ENCODE results near the gene ZFAND3.

ZFAND3 gene

DNA sequence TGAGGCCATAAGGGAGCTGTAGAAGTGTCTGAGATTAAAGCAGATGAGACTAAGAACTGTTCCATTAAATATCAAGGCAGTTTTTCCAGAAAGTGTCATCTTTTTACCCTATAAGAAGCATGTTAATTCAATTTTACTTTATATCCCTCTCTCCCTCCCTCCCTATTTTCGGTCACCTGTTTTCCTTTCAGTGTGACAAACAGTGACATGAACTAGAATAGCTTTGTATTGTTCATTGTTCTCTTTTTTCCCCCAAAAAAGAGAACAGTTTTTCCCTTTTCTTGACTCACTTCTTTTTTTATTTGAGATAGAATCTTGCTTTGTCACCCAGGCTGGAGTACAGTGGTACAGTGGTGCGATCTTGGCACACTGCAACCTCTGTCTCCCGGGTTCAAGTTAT, 269.3 kb downstream of the ZFAND3 start:
- no peak overlapping the region for H3K27ac ChIP-seq
- TF ChIP-seq ZFX (IDR thresholded peaks at IDR 0.05; ENCODE audit: borderline replicate concordance): no peak
- TF ChIP-seq, protein P1, sequence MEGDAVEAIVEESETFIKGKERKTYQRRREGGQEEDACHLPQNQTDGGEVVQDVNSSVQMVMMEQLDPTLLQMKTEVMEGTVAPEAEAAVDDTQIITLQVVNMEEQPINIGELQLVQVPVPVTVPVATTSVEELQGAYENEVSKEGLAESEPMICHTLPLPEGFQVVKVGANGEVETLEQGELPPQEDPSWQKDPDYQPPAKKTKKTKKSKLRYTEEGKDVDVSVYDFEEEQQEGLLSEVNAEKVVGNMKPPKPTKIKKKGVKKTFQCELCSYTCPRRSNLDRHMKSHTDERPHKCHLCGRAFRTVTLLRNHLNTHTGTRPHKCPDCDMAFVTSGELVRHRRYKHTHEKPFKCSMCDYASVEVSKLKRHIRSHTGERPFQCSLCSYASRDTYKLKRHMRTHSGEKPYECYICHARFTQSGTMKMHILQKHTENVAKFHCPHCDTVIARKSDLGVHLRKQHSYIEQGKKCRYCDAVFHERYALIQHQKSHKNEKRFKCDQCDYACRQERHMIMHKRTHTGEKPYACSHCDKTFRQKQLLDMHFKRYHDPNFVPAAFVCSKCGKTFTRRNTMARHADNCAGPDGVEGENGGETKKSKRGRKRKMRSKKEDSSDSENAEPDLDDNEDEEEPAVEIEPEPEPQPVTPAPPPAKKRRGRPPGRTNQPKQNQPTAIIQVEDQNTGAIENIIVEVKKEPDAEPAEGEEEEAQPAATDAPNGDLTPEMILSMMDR (IDR thresholded peaks at IDR 0.05): no peak

DNA sequence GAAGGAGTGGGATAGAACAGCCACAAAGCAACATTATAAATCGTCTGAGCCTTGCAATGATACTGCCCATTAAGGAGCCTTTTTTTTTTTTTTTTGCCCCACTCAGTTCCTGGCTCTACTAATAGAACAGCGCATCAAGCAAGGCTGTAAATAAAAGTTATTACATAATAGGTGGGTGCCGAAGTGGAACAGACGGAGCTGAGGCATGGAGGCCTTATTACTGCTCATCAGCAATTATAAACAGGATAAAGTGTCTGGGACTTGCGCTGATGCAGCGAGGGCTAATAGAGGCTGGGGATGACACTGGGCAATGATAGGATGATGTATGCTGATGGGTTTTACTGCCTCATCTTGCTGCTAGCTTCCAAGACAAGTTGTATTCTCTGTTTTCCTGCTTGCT, 272.1 kb downstream of the ZFAND3 start:
- H3K27ac ChIP-seq: no peak overlapping the region
- TF ChIP-seq ZFX (IDR thresholded peaks at IDR 0.05; ENCODE audit: borderline replicate concordance): no peak
- TF ChIP-seq, protein P1 (IDR thresholded peaks at IDR 0.05): no peak

DNA sequence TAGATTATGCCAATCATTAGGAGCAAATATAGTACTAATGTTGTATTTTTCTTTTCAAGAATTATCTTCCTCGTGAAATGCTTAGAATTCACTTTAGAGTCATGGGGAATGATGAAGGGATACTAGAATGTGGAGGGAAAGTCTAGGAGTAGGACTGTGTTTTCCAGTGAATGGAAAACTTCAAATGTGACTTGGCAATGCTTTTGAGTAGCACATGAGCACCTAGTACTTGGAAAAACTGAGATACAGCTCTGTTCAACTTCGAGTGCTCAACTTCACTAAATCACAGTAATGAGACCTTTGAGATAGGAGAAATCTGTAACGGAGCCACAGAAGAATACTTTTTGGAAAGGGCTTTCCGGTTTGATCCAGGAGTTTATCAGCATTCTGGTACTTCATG, 272.9 kb downstream of the ZFAND3 start:
- no peak overlapping the region for H3K27ac ChIP-seq
- TF ChIP-seq, protein P1 (IDR thresholded peaks at IDR 0.05): no peak
- no peak for TF ChIP-seq ZFX (IDR thresholded peaks at IDR 0.05; ENCODE audit: borderline replicate concordance)

DNA sequence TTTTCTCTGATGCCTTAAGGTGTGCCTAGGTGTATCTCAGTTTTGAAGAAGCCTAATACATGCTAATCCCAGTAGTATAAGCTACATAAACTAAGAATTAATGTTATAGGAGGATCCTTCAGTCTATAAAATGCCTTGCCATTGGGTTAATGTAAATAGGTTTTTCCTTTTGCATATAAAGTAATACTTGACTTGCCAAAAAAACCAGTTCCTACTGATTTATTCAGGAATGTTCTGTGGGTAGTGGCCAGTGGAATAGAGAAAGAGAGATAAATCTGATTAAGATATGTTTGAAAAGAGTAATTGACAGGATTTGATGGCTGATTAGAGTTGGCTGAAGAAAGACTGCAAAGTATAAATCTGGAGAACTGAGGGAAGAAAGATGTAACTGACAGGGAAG, 273.4 kb downstream of the ZFAND3 start:
- no peak overlapping the region for H3K27ac ChIP-seq
- TF ChIP-seq, protein P1 (IDR thresholded peaks at IDR 0.05): no peak
- no peak for TF ChIP-seq ZFX (IDR thresholded peaks at IDR 0.05; ENCODE audit: borderline replicate concordance)

DNA sequence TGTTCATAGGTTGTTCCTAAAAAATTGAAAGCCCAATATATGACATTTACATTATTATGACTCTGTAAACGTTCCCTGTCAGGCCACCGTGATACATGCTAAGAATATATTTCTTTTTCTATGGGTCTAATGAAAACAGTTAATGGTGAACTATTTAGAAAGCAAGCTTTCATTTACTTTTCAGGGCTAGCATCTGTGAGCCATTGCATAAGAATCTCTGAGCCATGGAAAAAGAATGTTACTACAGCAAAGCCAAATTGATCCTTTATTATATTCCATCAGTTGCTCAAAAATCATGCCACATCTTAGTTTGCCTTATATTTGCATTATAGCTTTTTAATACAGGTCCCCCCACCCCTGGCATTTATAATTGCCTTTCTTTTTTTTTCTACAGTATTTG, 275.5 kb downstream of the ZFAND3 start:
- TF ChIP-seq ZFX (IDR thresholded peaks at IDR 0.05; ENCODE audit: borderline replicate concordance): no peak
- TF ChIP-seq, protein P1 (IDR thresholded peaks at IDR 0.05): no peak
- no peak overlapping the region for H3K27ac ChIP-seq

DNA sequence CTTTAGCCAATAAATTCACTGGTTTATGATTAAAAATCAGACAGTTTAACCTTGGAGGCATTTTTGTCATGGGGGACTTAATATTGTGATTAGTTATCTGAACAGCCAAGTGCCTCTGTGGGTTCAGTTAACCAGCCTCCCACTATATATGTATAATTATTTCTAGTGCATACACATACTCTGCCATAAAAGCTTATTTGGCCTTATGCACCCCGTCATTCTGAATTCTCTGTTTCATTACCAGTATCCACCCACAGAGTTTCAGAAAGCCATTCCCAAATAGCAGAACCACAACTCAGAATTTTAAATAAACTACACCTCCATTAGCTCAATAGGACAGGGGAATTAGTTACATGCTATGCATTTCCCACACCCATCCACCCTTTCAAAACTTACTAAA, 279.7 kb downstream of the ZFAND3 start:
- TF ChIP-seq, protein P1 (IDR thresholded peaks at IDR 0.05): no peak
- no peak for TF ChIP-seq ZFX (IDR thresholded peaks at IDR 0.05; ENCODE audit: borderline replicate concordance)
- no peak overlapping the region for H3K27ac ChIP-seq

DNA sequence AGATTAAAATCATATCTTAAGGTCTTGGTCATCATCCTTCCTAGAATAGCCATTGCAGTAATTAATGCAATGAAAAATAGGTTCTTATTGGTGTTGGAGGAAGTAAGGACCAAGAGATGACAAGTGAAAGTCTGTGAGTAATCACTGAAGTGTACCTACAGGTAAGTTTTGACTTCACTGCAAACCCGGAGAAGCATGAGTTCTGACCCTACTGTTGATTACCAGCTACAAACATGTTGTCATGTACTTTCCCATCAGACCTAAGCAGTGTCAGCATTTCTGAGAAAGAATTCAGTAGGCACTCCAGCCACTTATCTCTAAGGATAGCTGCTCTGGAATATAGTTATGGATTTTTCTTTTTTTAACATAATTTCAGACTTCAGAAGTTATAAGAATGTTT, 280.9 kb downstream of the ZFAND3 start:
- TF ChIP-seq ZFX (IDR thresholded peaks at IDR 0.05; ENCODE audit: borderline replicate concordance): no peak
- TF ChIP-seq, protein P1 (IDR thresholded peaks at IDR 0.05): no peak
- H3K27ac ChIP-seq: no peak overlapping the region
